AG08395 (cell line): ENCODE results near the gene LRP3.

Source experiments
- DNase-seq: peaks from one replicate; pipeline ENCODE4 v3.0.0; 2012; ENCODE audit warnings: mixed read lengths, low spot score

LRP3 gene

DNA sequence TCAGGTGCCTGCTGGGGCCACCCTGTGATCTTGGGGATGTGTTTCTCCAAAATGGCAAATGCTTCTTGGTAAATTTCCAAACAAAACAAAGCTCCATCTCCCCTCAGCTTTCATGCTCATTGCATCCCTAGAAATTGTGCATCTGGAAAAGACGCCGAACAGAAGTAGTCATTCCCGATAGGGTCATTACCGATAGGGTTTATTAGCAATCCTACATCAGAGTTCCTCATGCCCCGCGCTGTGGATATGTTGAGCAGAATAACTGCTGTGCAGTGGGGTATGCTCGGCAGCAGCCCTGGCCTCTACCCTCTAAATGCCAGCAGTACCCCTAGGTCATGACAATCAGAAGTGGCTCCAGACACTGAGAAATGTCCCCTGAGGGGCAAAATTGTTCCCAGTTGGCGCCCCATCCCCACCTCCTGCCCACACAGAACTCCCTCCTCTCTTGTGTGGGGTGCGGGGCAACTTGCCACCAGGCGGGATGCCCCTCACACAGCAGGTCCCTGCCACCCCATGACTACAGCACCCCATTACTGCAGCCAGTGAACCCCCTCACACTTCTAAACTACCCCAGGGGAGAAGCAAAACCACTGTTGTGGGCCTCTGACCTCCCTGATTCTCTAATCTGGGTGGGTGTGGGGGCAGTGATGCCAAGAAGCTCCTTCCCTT is 44.5 kb downstream of the LRP3 start:
- DNase-seq: no peak

- DNase-seq: no peak
Observed at GRCh38 chr19:33239223-33239975, 45.3 kb downstream of the LRP3 start.

DNA sequence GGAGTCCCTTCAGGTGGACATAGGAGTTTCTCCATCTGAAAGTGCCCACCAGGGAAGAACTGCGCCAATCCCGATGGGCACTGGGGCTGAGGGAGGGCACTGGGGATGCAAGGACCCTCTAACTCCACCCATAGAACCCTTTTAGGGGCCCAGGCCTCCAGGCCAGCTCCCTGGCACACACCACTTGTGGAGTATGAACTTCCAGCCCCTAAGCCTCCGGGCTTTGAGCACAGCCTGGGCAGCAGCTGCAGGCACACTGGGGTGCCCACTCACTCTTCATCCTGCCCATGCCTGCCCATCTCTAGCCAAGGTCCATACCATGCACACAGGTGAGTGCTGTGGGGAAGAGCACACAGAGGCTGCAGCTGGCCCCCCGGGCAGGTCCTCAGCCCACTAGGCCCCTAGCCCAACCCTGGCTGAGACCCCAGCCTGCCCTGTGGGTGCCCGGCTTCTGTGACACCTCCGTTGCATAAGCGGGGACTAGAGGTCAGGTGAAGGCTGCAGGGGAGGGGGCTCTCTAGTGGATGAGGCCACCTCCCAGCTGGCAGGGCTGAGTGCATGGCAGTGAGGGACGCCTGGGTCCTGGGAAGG is 46.1 kb downstream of the LRP3 start:
- no peak for DNase-seq

DNA sequence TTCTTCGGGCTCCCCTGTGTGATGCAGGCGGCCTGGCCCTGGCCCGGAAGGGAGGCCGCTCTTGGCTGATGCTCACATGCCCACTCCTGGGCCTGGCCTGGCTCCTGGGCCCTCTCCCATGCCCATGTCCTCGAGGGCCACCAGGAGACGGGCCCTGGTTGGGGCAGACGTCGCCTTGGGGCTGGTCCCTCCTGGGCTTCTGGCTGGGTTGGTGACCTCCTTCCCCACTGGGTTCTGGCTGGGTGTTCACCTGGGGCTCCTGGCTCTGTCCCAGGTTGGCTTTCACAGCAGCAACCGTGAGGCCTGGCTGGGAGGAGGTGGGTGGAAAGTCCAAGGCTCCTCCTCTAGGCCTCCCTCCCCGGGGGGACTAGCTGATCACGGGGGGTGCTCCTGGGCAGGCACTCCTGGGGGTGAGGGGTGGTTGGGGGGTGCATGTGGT is 47.0 kb downstream of the LRP3 start:
- no peak for DNase-seq

DNA sequence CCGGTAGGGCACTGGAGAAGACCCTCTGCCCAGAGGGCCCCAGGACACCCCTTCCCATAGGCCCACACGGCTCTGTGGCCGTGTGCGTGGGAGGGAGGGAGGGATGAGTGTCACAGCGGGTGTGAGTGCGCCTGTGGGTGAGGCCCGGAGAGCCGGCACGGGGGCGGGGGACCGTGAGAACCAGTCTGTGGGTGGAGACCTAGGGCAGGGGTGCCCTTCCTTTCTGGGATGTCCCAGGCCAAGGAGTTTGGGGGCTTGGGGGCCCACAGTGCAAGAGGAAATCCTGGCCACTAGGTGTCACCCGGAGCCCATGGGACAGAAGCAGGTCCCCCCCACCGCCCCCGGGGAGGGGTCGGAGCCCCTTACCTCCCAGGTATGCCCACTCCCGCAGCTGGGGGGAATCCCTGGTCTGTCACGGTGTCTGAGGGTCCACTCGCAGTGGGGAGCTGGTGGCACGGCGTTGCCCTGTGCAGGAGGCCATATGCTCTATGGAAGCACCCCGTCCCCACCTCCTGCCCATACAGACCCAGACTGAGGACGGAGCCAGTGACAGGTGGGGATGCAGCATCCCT is 47.5 kb downstream of the LRP3 start:
- DNase-seq: peak; percentile 31

DNA sequence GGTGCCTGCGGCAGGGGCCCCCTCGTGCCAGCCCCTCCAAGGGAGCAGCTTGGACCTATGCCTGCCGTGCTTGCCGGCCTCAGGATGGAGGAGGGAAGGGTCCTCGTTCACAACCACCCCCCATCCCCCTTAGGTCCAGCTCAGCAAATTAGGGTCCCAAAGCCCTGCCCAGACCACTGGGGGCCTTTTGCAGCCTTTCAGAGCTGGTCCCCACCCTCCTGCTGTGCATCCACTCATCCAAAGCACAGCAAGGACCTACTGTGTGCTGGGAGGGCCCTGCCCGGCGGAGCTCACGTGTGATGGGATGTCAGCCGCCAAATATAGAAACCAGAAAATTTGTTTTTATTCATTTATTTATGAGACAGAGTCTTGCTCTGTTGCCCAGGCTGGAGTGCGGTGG is 48.0 kb downstream of the LRP3 start:
- DNase-seq: no peak

- no peak for DNase-seq
Observed at GRCh38 chr19:33242911-33243310, 48.8 kb downstream of the LRP3 start.

DNA sequence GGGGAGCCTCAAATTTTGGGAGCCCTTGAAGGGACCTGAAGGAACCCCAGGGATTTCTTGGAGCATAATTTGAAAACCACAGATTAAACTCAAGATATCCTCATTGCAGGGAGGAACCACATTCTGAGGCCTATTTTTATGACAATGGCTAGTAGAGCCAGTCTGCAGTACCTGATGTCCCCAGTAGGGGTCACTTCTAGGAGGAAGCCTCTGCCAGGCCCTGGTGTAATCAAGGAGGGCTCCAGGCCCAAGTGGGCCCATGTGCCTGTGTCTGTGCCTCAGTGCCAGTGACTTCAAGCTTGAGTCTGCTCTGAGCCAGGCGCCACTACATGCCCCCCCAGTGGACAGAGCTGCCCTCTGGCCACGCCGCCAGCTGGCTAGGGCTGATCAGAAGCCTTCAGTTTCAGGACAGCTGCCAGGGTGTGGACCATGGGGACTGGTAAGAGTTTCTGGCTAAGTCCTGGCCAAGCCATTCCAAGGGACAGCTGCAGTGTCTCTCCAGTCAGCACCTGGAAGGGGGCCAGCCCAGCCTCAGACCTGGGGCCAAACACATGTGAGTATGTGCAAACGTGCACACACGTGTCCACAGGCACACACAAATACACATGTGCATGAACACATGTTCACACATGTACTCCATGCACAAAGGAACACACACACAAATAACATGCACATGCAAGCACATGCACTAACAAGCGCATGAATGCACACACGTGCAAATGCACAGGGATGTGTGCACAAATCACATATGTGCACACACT is 52.0 kb downstream of the LRP3 start:
- DNase-seq: no peak

DNA sequence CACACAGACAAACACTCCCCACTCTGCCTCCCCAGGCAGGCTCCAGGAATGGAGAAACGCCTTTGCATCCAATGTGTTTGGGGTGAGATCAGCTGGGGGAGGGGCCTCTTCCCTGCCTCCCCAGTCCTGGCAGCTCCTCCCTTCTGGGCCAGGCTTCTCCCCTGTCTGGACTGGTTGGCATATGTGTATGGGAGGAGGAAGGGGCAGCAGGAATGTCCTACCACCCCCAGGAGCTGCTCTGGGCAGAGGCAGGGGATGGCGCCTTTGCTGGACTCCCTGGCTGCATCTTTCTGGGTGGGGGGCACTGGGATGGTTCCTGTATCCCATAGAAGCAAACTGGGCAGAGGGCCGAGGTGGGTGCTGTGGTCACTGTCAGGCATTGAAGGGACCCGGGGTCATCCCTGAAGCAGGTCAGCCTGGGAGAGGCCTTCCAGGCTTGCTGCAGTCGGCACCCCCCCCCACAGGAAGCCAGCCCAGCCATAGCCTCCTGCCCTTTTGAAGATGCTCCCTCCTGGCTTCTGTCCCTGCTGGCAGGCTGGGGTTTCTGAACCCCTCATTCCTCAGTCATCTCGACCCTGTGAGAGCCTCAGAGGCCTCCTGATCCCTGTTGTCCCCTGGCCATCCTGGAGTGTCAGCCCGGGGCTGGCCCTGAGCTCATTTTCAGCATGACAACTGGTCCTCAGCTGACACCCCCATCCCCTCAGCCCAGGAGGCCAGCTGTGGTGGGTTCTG is 52.7 kb downstream of the LRP3 start:
- no peak for DNase-seq

- DNase-seq: no peak
Observed at GRCh38 chr19:33247441-33247819, 53.3 kb downstream of the LRP3 start.

DNA sequence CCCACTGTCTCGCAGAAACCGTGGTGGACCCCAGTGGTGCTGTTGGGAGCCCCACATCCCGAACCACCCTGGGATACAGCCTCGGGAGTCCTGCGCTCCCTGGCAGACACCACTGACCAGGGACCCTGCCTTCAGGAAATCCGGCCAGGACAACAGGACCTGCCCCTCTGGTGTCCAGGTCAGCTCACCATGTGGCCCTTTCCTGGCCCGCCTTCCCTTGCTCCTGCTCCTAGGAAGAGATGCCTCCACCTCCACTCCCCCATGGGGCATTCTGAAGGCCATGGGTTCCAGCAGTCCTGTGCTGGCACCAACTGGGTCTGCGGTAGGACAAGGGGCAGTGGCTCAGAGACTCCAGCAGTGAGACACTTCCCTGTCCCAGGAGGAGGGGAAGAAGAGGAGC is 54.0 kb downstream of the LRP3 start:
- no peak for DNase-seq

DNA sequence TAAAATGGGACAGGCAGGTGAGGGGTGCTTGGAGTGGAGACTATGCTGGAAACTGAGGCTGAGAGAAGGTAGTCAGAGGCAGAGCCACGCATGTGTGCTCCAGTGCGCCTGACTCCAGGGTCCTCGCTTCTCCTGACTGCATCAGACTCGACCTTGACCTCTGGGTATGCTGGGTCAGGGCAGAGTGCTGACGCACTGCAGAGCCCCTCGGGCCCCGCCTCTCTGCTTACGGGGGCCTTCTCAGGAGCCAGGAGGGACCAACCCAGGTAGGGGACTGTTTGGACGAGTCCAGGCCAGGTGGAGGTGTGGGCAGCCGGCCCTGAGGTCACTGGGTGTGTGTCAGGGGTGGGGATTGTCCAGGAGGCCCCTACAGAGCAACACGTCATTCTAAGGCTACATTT is 54.4 kb downstream of the LRP3 start:
- DNase-seq: no peak

DNA sequence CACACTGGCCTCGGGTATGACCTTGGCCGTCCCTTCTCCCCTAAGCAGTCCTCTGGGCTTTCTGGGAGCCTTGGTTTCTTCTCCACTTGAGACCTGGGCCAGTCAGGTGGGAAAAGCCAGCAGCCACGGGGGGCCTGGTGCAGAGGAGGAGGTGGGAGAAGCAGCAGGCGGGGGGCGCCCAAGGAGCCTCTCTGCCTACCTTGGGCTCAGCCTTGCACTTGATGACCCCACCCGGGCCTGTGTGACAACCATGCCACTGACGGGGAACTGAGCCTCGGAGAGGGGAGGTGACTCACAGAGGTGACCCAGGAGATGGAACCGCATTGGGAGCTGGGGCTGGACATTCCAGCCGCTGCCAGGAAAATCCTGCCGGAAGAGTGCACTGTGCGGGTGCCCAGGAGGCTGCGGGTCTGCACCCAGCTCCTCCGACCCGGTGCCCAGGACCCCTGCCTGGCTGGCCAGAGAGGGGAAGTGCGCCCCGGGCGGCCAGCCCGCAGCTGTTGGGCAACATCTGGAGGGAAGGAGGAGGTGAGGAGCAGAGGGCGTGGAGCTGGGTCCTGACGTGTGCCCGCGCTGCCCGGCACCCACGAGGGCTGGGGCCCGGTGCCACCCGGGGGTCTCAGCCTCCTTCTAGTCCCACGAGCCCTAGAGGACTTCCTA is 55.0 kb downstream of the LRP3 start:
- peak; percentile 42 for DNase-seq

GRCh38 chr19:33249740-33250366 is 55.7 kb downstream of the LRP3 start:
- no peak for DNase-seq

- no peak for DNase-seq
Observed at GRCh38 chr19:33250500-33250899, 56.4 kb downstream of the LRP3 start.

GRCh38 chr19:33251076-33251475 is 56.9 kb downstream of the LRP3 start:
- no peak for DNase-seq

DNA sequence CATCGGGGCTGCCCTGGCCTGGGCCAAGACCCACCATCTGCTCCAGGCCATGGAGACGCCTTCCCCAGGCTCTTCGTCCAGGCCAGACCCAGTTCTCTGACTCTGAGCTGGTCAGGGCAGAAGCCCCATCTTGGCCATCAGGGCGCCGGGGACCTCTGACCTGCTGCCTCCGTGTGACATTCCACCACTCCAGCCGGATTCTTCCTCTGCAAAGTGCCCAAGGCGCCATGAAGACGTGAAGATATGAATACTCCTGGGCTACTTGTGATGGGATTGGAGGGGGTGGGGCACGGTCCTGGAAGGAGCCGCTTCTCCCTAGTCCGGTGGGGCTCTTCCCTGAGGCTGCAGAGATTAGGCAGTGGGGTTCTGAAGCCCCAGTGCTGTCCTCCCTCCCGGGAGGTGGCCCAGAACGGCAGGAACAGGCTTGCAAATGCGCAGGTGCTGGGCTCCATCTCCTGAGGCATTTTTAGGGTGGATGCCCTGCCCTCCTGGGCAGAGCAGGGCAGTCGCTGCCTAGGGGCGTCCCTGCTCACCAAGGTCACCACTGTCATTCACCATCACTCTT is 57.5 kb downstream of the LRP3 start:
- no peak for DNase-seq

GRCh38 chr19:33252418-33252962 is 58.4 kb downstream of the LRP3 start:
- DNase-seq: no peak

DNA sequence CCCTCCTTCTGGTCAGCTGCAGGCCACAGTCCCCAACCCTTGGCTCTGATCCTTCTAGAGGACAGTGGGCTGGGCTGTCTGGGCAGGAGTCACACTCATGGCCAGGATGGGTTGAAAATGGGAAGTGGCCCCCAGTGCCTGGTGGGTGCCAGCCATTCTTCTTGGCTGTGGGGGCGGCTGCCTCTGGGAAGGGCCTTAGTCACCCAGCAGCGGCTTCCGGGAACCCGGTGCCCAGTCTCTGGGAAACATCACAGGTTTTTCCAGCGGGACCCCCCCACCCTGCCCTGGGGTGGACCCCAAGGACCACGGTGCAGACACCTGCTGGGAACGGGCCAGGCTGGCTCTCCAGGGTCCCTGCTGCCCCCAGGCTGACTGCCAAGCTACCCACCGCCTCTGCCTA is 58.8 kb downstream of the LRP3 start:
- DNase-seq: no peak

GRCh38 chr19:33254245-33254824 is 60.2 kb downstream of the LRP3 start:
- DNase-seq: no peak
